Sigmoid colon (tissue), 4 donors: ENCODE measurements around the gene PEX14.

Experiments used
- POLR2A ChIP-seq, 2 donors: fragments of 450-650 bp; IDR thresholded peaks; one replicate each; pipeline ENCODE4 v1.6.1; 2016; ENCODE audit warnings: antibody characterized with exemption in 2 of 2, mild to moderate bottlenecking in 2 of 2, moderate library complexity in 2 of 2
- POLR2AphosphoS5 ChIP-seq, 4 donors: sonication (generic); formaldehyde crosslinking; IDR thresholded peaks; one replicate each; pipeline ENCODE4 v1.6.1; 2017; ENCODE audit warnings: antibody characterized with exemption in 4 of 4

DNA sequence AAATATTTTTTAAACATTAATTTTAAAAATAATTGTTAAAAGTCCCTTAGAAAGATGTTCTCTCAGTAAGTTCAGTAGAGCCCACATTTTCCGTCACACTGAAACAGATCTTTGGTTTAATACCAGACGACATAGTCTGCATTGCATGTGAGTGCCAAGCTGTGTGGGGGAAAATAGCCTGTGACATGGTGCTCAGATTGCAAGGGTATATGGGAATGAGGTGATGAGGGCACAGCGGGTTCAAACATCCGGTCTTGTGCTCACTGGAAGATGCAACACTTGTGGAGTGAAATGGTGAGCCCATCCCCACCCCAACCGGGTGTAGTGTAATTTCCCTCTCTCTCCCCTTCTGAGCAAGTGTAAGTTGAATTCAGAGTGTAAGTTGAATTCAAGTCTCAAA is 114.3 kb downstream of the PEX14 start:
- TF ChIP-seq POLR2A (IDR thresholded peaks at IDR 0.05) (no peak), POLR2AphosphoS5 (IDR thresholded peaks at IDR 0.05) (no peak)
